ENCODE measurements around the gene SLC20A1. TPM values are rescaled to one million over a fixed set of nuclear protein-coding genes. Genes with fewer than 3 reads are reported as not detected.
"Not testable (repeated sequence)": the region's sequence is repeated elsewhere in the genome, so short reads cannot be mapped to it uniquely, and the experiment has no call there.

The SLC20A1 gene
- total and polyA plus RNA-seq, 2 experiments from 2014 or later = 11.4 to 22.9 TPM

GRCh38 chr2:112603731-112604130 lies 42.0 kb upstream of the SLC20A1 start:
- no peak for TF ChIP-seq CTCF (IDR thresholded peaks at IDR 0.05; ENCODE audit: low read depth, low read length)
- Histone ChIP-seq H3K4me3 (no peak overlapping the region), H3K27me3 (no peaks in the 10 kb centered on the region), H3K36me3 (no peaks in the 10 kb centered on the region), H3K4me1 (ENCODE audit: low read depth) (no peaks in the 10 kb centered on the region), H3K27ac (no peak overlapping the region), H3K9me3 (ENCODE audit: low read depth) (no peaks in the 10 kb centered on the region)
- DNase-seq (ENCODE audit: low read depth in 1 of 2, low spot score in 1 of 2) = no peak

GRCh38 chr2:112604952-112605351 lies 40.8 kb upstream of the SLC20A1 start:
- H3K27me3 ChIP-seq = no peaks in the 10 kb centered on the region
- H3K36me3 ChIP-seq = no peaks in the 10 kb centered on the region
- no peaks in the 10 kb centered on the region for H3K9me3 ChIP-seq (ENCODE audit: low read depth)
- H3K4me1 ChIP-seq (ENCODE audit: low read depth) = no peaks in the 10 kb centered on the region
- DNase-seq (ENCODE audit: low read depth in 1 of 2, low spot score in 1 of 2) = no peak
- no peak overlapping the region for H3K27ac ChIP-seq
- H3K4me3 ChIP-seq = no peak overlapping the region
- no peak for TF ChIP-seq CTCF (IDR thresholded peaks at IDR 0.05; ENCODE audit: low read depth, low read length)

- no peak for TF ChIP-seq CTCF (IDR thresholded peaks at IDR 0.05; ENCODE audit: low read depth, low read length)
- H3K27ac ChIP-seq = no peak overlapping the region
- H3K9me3 ChIP-seq (ENCODE audit: low read depth) = no peaks in the 10 kb centered on the region
- H3K36me3 ChIP-seq = no peaks in the 10 kb centered on the region
- no peaks in the 10 kb centered on the region for H3K4me1 ChIP-seq (ENCODE audit: low read depth)
- H3K4me3 ChIP-seq = no peak overlapping the region
- no peak for DNase-seq (ENCODE audit: low read depth in 1 of 2, low spot score in 1 of 2)
- H3K27me3 ChIP-seq = no peaks in the 10 kb centered on the region
Measured at GRCh38 chr2:112605926-112606325, 39.8 kb upstream of the SLC20A1 start.

- no peak overlapping the region for H3K4me3 ChIP-seq
- H3K27ac ChIP-seq = no peak overlapping the region
- H3K4me1 ChIP-seq (ENCODE audit: low read depth) = no peaks in the 10 kb centered on the region
- peak in 1 of 2 donors; percentile 44 for DNase-seq (ENCODE audit: low read depth in 1 of 2, low spot score in 1 of 2)
- TF ChIP-seq CTCF (IDR thresholded peaks at IDR 0.05; ENCODE audit: low read depth, low read length) = no peak
- H3K9me3 ChIP-seq (ENCODE audit: low read depth) = no peaks in the 10 kb centered on the region
- H3K36me3 ChIP-seq = no peaks in the 10 kb centered on the region
- no peaks in the 10 kb centered on the region for H3K27me3 ChIP-seq
Measured at GRCh38 chr2:112606547-112606946, 39.2 kb upstream of the SLC20A1 start.

DNA sequence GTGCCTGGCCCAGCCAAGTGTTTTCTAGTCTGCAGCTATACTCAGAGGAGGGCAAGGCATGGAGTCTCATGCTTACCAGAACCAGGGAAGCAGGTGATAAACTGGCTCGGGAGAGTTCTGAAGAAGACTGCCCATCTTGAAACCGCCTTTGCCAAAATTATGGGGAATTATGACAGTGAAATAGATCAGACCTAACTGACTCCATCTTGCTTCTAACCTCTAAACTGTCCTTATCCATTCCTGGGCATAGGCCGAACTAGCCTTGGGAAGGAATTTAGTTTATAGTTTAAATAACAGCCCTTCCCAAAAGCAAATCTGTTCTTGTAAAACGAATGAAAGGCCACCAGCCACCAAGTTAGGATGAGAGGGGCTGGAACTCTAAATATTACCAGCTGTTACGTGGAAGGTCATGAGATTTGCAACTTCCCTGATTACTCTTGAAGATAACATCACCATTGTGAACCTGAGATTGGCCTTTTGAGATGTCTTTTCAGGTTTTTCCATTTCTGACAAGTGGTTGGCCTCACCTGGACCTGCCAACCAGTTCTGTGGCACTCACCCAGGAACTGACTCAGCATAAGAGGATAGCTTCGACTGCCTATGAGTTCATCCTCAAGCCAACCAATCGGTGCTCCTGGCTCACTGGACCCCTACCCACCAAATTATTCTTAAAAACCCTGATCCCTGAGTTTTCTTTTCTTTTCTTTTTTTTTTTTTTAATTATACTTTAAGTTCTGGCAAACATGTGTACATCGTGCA lies 37.9 kb upstream of the SLC20A1 start:
- H3K36me3 ChIP-seq = no peaks in the 10 kb centered on the region
- no peak for TF ChIP-seq CTCF (IDR thresholded peaks at IDR 0.05; ENCODE audit: low read depth, low read length)
- H3K9me3 ChIP-seq (ENCODE audit: low read depth) = no peaks in the 10 kb centered on the region
- H3K4me3 ChIP-seq = no peak overlapping the region
- H3K4me1 ChIP-seq (ENCODE audit: low read depth) = no peaks in the 10 kb centered on the region
- DNase-seq (ENCODE audit: low read depth in 1 of 2, low spot score in 1 of 2) = no peak
- H3K27ac ChIP-seq = no peak overlapping the region
- no peaks in the 10 kb centered on the region for H3K27me3 ChIP-seq

GRCh38 chr2:112609320-112609719 lies 36.4 kb upstream of the SLC20A1 start:
- not testable (repeated sequence) for H3K4me3 ChIP-seq; DNase-seq (ENCODE audit: low read depth in 1 of 2, low spot score in 1 of 2); H3K27me3 ChIP-seq; H3K36me3 ChIP-seq; H3K9me3 ChIP-seq (ENCODE audit: low read depth); H3K27ac ChIP-seq; H3K4me1 ChIP-seq (ENCODE audit: low read depth)

- H3K27ac ChIP-seq; DNase-seq (ENCODE audit: low read depth in 1 of 2, low spot score in 1 of 2); H3K4me3 ChIP-seq; H3K36me3 ChIP-seq; H3K9me3 ChIP-seq (ENCODE audit: low read depth); H3K4me1 ChIP-seq (ENCODE audit: low read depth); H3K27me3 ChIP-seq: not testable (repeated sequence)
Measured at GRCh38 chr2:112612283-112612682, 33.5 kb upstream of the SLC20A1 start.
